Liver (tissue), 3 donors: Measurements from ENCODE around the gene ARHGEF4.

ENCODE experiments used
- ATF3 ChIP-seq: IDR thresholded peaks from 2 replicates; pipeline ENCODE4 v1.6.1; 2016; ENCODE audit warnings: antibody characterized with exemption
- CTCF ChIP-seq: fragments of 150-350 bp; IDR thresholded peaks from 2 replicates; pipeline ENCODE4 v1.5.1; 2017; ENCODE audit warnings: improper control_type of control experiment, low read depth, low read length; ENCODE audit not compliant: missing input control
- EGR1 ChIP-seq, 2 donors: IDR thresholded peaks; 2 replicates each; pipeline ENCODE4 v1.6.1; 2016 to 2018; ENCODE audit warnings: antibody characterized with exemption in 2 of 2, low read depth in 2 of 2
- GABPA ChIP-seq, 2 donors: IDR thresholded peaks in 1 of 2; conservative IDR thresholded peaks in 1 of 2; 2 replicates each; pipeline ENCODE4 v1.6.1; 2016; ENCODE audit warnings: antibody characterized with exemption in 2 of 2, mild to moderate bottlenecking in 1 of 2, moderate library complexity in 1 of 2
- HNF4G ChIP-seq: IDR thresholded peaks from 2 replicates; pipeline ENCODE4 v1.6.1; 2016; ENCODE audit warnings: antibody characterized with exemption
- JUND ChIP-seq, 2 donors: IDR thresholded peaks; 2 replicates each; pipeline ENCODE4 v1.6.1; 2016; ENCODE audit warnings: antibody characterized with exemption in 2 of 2
- MAX ChIP-seq: IDR thresholded peaks from 2 replicates; pipeline ENCODE4 v1.6.1; 2016; ENCODE audit warnings: antibody characterized with exemption
- RAD21 ChIP-seq, 2 donors: IDR thresholded peaks; 2 replicates each; pipeline ENCODE4 v1.6.1; 2016; ENCODE audit warnings: antibody characterized with exemption in 2 of 2, mild to moderate bottlenecking in 2 of 2
- TAF1 ChIP-seq: conservative IDR thresholded peaks from 2 replicates; pipeline ENCODE4 v1.6.1; 2016; ENCODE audit warnings: antibody characterized with exemption, mild to moderate bottlenecking
- YY1 ChIP-seq: IDR thresholded peaks from 2 replicates; pipeline ENCODE4 v1.6.1; 2016; ENCODE audit warnings: antibody characterized with exemption, mild to moderate bottlenecking
- ZBTB33 ChIP-seq: IDR thresholded peaks from 2 replicates; pipeline ENCODE4 v1.6.1; 2016; ENCODE audit warnings: antibody characterized with exemption
- donor health status: healthy.
- donor health status: healthy.

GRCh38 chr2:131040661-131041401 lies 204.1 kb downstream of the ARHGEF4 start:
- TF ChIP-seq CTCF = no peak
- TF ChIP-seq HNF4G = no peak
- TF ChIP-seq RAD21 (IDR thresholded peaks at IDR 0.05) = no peak
- TF ChIP-seq TAF1 = no peak
- no peak for TF ChIP-seq JUND (IDR thresholded peaks at IDR 0.05)
- TF ChIP-seq YY1 = no peak
- TF ChIP-seq ZBTB33 = no peak
- TF ChIP-seq EGR1 (IDR thresholded peaks at IDR 0.05; ENCODE audit: low read depth in 2 of 2) = no peak
- no peak for TF ChIP-seq ATF3
- no peak for TF ChIP-seq MAX
- no peak for TF ChIP-seq GABPA (IDR thresholded peaks at IDR 0.05 in 1 of 2, conservative IDR thresholded peaks at IDR 0.05 in 1 of 2)
